ENCODE data around the gene FBXO42. TPM values are rescaled to one million over a fixed set of nuclear protein-coding genes. Genes with fewer than 3 reads are reported as not detected.

Gene FBXO42
- total and polyA plus RNA-seq, 2 of the 4 experiments (the other 2 are of a cell fraction) = 12.0 to 18.8 TPM

DNA sequence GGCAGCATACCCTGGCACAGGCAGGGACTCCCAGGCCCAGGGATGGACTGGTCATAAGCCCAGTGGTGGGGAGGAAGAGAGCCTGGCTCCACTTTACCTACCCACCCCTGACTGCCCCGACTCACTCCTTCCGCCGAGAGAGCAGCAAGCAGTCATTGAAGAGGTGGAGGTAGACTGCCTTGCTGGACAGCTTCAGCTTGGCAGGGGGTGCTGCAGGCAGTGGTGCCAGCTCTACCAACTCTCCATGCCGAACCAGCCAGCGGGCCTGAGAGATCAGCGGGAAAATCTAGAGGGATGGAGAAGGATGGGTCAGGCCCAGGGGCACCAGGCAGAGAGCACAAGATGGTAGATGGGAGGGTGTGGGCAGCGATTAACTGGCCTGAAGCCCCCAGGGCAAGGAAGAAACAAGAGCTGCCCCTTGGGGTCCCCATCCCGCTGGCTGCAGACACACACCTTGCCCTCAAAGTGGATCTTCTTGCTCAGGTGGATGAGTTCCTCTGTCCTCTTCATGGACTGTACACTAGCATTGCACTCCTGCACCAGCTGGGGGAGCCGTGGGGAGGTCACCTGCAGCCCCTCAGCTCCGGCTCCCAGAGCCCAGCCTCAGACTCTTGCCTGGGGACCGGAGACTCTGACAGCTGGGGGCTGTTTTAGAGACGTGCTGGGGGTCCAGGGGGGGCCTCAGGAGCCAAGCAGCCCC is 147.5 kb downstream of the FBXO42 start:
- Histone ChIP-seq H2BK5ac (ENCODE audit: low read depth, low read length, poor library complexity, severe bottlenecking) (no peak overlapping the region), H4K91ac (ENCODE audit: insufficient read depth, low read depth, low read length) (no peak overlapping the region), H3K4me1 (ENCODE audit: control insufficient read depth, insufficient read depth, low read length) (peaks cover 9% of the 10 kb centered on the region), H3K4me3 (ENCODE audit: insufficient read depth, low read depth, low read length) (no peak overlapping the region), H2BK15ac (ENCODE audit: low read depth, low read length) (no peak overlapping the region), H2AK9ac (replicated peaks; ENCODE audit: low read depth, low read length, poor library complexity) (peak overlapping the region; percentile 60), H3K9me3 (ENCODE audit: control insufficient read depth, insufficient read depth, low read length) (no peaks in the 10 kb centered on the region), H3K36me3 (ENCODE audit: control insufficient read depth, insufficient read depth, low read length) (peaks cover 2% of the 10 kb centered on the region), H3K79me1 (ENCODE audit: low read depth in 1 of 2, low read length in 2 of 2) (peaks cover 7 to 21% of the 10 kb centered on the region in 2 experiments; a peak in 3 of 4 replicates), H2BK120ac (ENCODE audit: low read depth, low read length) (no peak overlapping the region), H3K23ac (ENCODE audit: low read depth, low read length) (no peak overlapping the region), H4K5ac (ENCODE audit: low read depth, low read length) (no peak overlapping the region), H3K9me1 (ENCODE audit: insufficient read depth, low read length) (peaks cover 6% of the 10 kb centered on the region; the same call in 1 of the 2 replicates), H3K56ac (ENCODE audit: extremely low read depth, insufficient read depth, low read length) (no peak overlapping the region), H3K9ac (ENCODE audit: low read depth, low read length) (no peak overlapping the region), H4K8ac (ENCODE audit: low read depth in 2 of 2, low read length in 2 of 2) (no peak overlapping the region), H3K27ac (ENCODE audit: insufficient read depth, low read length) (no peak overlapping the region), H2AK5ac (ENCODE audit: low read depth, low read length) (peak overlapping the region; percentile 84; the same call in 1 of the 2 replicates), H3K4me2 (ENCODE audit: low read depth, low read length) (no peak overlapping the region), H3K14ac (replicated peaks; ENCODE audit: low read depth, low read length) (no peak overlapping the region), H4K20me1 (ENCODE audit: insufficient read depth, low read length) (no peaks in the 10 kb centered on the region; the same call in 1 of the 2 replicates), H3K4ac (ENCODE audit: low read depth, low read length) (no peak overlapping the region; the same call in 1 of the 2 replicates), H3K18ac (ENCODE audit: low read depth, low read length) (no peak overlapping the region), H2AFZ (replicated peaks; ENCODE audit: low read length, poor library complexity) (no peak overlapping the region), H3K27me3 (ENCODE audit: control insufficient read depth, insufficient read depth, low read length) (no peaks in the 10 kb centered on the region), H2BK20ac (ENCODE audit: low read depth, low read length) (no peak overlapping the region)
- ATAC-seq (ENCODE audit: low read depth) (no peak), DNase-seq (no peak)
- BruUV-seq (replicated peaks) = no TSS peak
- intact Hi-C loops (cut with micrococcal nuclease) (loop anchor here (5.0 kb wide), 2 partner anchors 38 to 163 kb away; partner anchors contain the start of gene SZRD1), in situ Hi-C loops (cut with MboI; ENCODE audit: low sequenced_read_pairs) (no loop called here), dilution Hi-C loops (cut with HindIII; ENCODE audit: low sequenced_read_pairs, unreplicated experiment) (no loop called here)
- no CpG with 5 or more reads among the region's 12 CpGs for WGBS, 2 experiments (ENCODE audit: extremely low coverage in 2 of 2, insufficient read length in 1 of 2)
- ChIA-PET POLR2A (ENCODE audit: unreplicated experiment) (no interaction called here), CTCF (interaction anchor here (1.4 kb wide), 1 partner anchor 40 kb away, joined by 5 read pairs; no protein-coding TSS in a partner anchor)
- TF ChIP-seq, protein P1, sequence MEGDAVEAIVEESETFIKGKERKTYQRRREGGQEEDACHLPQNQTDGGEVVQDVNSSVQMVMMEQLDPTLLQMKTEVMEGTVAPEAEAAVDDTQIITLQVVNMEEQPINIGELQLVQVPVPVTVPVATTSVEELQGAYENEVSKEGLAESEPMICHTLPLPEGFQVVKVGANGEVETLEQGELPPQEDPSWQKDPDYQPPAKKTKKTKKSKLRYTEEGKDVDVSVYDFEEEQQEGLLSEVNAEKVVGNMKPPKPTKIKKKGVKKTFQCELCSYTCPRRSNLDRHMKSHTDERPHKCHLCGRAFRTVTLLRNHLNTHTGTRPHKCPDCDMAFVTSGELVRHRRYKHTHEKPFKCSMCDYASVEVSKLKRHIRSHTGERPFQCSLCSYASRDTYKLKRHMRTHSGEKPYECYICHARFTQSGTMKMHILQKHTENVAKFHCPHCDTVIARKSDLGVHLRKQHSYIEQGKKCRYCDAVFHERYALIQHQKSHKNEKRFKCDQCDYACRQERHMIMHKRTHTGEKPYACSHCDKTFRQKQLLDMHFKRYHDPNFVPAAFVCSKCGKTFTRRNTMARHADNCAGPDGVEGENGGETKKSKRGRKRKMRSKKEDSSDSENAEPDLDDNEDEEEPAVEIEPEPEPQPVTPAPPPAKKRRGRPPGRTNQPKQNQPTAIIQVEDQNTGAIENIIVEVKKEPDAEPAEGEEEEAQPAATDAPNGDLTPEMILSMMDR (conservative IDR thresholded peaks at IDR 0.05; ENCODE audit: low read depth, low read length) = peak; percentile 30
- TF ChIP-seq SMC3 (IDR thresholded peaks at IDR 0.05; ENCODE audit: low read depth, low read length) (peak; percentile 16; the same call in 1 of the 2 replicates), CEBPB (IDR thresholded peaks at IDR 0.05; ENCODE audit: low read depth, low read length) (no peak), MXI1 (IDR thresholded peaks at IDR 0.05; ENCODE audit: borderline replicate concordance, low read depth, low read length) (no peak), RAD21 (IDR thresholded peaks at IDR 0.05; ENCODE audit: low read length) (peak; percentile 31)

Measured in IMR-90 (cell line).